HAP-1 (cell line): Measurements from ENCODE around the gene LSAMP.
"Not testable (repeated sequence)": the region's sequence is repeated elsewhere in the genome, so short reads cannot be mapped to it uniquely, and the experiment has no call there.

Experiments
- DNase-seq, 2 experiments: peaks; one replicate each; pipeline ENCODE4 v3.0.0-alpha.2; 2016 to 2020; ENCODE audit warnings: low spot score in 2 of 2
- H3K27me3 ChIP-seq: fragments of 250-450 bp; sonication (Bioruptor Pico); 2 replicates; pipeline ENCODE4 v1.5.1; 2020; ENCODE audit warnings: low read depth, mild to moderate bottlenecking, moderate library complexity
- H3K36me3 ChIP-seq: fragments of 250-450 bp; sonication (Bioruptor Pico); replicated peaks from 2 replicates; pipeline ENCODE4 v1.5.1; 2020; ENCODE audit warnings: mild to moderate bottlenecking
- H3K4me1 ChIP-seq: fragments of 250-450 bp; sonication (Bioruptor Pico); 2 replicates; pipeline ENCODE4 v1.5.1; 2020; ENCODE audit warnings: mild to moderate bottlenecking
- H3K4me3 ChIP-seq: fragments of 250-450 bp; sonication (Bioruptor Pico); 2 replicates; pipeline ENCODE4 v1.5.1; 2020; ENCODE audit warnings: mild to moderate bottlenecking, moderate library complexity
- H3K9me3 ChIP-seq: fragments of 250-450 bp; sonication (Bioruptor Pico); 2 replicates; pipeline ENCODE4 v1.5.1; 2020; ENCODE audit warnings: mild to moderate bottlenecking, moderate library complexity
- in situ Hi-C: fragments of 300-500 bp; cut with MboI; formaldehyde crosslinking; loops from 3 replicates; pipeline ENCODE4 v1.14.3; 2020; ENCODE audit warnings: low sequenced_read_pairs, inconsistent platforms, mixed read lengths

Gene LSAMP

DNA sequence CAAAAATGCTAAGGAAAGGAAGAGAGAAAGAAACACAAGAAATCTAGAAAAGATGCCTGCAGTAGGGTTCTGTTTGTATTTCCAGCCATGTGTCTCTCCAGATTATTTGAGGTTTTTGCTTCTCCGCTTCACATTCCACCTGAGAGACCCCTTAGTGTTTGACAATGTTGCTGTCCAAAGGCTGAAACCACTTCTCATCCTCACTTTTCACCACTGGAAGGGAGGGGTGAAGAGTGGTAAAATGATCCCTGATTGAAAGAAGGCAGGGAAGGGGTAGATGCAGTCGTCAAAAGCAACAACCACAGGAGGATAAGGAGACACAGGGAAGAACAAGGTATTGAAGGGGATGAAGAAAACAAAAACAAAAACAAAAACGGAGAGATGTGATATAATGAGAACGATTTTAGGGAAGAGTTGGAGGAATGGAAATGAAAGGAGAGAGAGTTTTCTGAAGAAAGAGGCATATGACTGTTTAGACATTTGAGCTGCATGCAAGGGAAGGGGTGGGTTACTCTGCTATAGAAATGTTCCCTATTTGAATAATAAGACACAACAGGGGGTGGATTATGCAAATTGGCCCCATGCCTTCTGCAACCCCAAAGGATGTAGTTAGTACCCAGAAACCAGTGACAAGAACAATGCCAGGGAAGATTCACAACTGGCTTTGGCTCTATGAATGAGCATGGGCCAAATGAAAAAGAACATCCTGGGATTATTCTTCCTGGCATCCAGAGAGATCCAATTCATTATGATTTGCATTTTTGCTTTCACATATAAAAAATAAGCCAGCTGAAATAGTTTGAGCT, 586.1 kb downstream of the LSAMP start:
- H3K4me1 ChIP-seq = peaks cover 18% of the 10 kb centered on the region
- no peaks in the 10 kb centered on the region for H3K9me3 ChIP-seq
- no peaks in the 10 kb centered on the region for H3K27me3 ChIP-seq
- no peaks in the 10 kb centered on the region for H3K36me3 ChIP-seq
- in situ Hi-C loops = no loop called here
- H3K4me3 ChIP-seq = no peak overlapping the region
- DNase-seq = peak; percentile 13 to 28

DNA sequence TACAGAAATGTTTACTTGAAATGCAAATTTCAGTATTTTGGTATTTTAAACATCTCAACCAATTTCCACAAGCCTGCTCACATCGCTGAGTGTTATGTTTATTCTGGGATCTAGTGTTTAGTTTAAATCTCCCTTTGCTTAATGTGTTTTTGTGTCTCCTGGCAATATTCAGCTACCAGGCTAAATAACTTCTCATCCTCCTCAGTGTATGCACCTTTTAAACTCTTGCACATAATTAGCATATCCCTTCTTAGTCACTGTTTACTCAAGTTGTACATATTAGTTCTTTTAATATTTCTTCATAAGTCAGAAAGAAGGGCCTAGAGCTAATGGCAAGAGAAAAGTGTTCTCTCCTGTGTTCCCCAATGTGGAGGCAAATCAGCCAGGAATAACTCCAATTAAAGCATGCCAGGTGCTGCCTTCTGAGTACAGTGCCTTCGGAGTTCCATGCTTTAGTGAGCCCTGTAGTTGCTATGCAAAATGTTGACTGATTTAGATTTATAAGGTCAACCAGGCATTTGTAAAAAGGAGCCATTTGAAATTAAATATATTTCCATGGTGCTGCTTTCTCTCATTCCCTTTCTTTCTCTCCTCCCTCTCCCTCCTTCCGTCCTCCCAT, 587.7 kb downstream of the LSAMP start:
- no peak overlapping the region for H3K4me3 ChIP-seq
- H3K9me3 ChIP-seq = no peaks in the 10 kb centered on the region
- in situ Hi-C loops = no loop called here
- no peaks in the 10 kb centered on the region for H3K36me3 ChIP-seq
- no peak for DNase-seq
- H3K4me1 ChIP-seq = peaks cover 8% of the 10 kb centered on the region
- H3K27me3 ChIP-seq = no peaks in the 10 kb centered on the region

DNA sequence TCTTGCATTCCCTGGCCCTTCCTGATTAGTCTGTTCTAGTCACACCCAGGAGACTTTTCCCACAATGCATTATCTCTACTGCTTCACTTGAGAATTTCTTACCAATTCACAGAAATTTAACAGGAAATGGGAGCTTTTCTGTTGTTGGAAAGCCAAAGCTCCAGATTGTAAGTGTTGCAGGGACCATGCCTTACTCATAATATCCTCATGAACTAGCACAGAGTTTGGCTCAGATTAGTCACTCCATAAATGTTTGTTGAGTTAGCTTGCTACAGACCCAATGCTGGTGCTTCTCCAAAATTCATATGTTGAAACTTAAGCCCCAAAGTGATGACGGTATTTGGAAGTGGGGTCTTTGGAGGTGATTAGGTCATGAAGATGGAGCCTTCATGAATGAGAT, 589.4 kb downstream of the LSAMP start:
- DNase-seq = no peak
- H3K4me3 ChIP-seq = no peak overlapping the region
- no peaks in the 10 kb centered on the region for H3K36me3 ChIP-seq
- H3K4me1 ChIP-seq = no peaks in the 10 kb centered on the region
- no peaks in the 10 kb centered on the region; the same call in 1 of the 2 replicates for H3K27me3 ChIP-seq
- H3K9me3 ChIP-seq = no peaks in the 10 kb centered on the region
- in situ Hi-C loops = no loop called here

DNA sequence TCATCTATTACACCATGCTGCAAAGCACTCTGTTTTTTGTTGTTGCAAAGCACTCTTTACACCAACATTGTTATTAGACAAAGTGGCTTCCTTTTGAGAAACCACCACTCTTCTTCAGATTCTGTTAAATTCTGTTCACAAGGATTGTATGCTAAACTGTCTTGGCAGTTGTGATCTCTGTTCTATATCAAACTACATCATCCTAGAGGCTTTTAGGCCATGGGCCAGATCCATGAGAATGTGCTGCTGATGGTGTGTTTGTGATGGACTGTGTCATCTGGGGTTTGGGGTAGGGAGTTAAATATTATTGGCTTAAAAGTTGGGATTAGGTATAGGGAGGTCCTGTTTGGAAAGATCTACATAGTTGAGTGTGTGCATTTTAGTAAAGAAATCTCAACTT, 592.2 kb downstream of the LSAMP start:
- H3K9me3 ChIP-seq = no peaks in the 10 kb centered on the region
- no peaks in the 10 kb centered on the region for H3K4me1 ChIP-seq
- H3K27me3 ChIP-seq = peaks cover 9% of the 10 kb centered on the region
- DNase-seq = no peak
- H3K4me3 ChIP-seq = no peak overlapping the region
- in situ Hi-C loops = no loop called here
- no peaks in the 10 kb centered on the region for H3K36me3 ChIP-seq

DNA sequence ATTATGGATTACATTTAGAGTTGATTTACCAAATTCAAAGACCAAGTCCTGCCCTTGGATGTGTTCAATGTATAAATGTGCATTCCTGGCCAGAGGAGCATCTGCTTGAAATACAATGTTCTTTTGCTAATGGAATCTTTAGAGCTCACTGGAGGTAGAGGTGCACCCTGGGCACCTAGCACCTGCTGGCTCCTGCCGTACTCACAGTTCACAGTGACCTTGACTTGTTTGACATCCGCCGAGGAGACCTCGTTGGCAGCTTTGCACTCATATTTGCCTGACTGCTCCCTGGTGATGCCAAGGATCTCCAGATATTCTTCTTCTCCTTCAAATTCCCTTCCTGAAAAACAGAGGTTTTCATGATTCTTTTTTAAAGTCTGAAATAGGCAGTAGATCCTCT, 593.0 kb downstream of the LSAMP start:
- Histone ChIP-seq H3K27me3 (peaks cover 9% of the 10 kb centered on the region), H3K9me3 (no peaks in the 10 kb centered on the region), H3K36me3 (no peaks in the 10 kb centered on the region), H3K4me3 (no peak overlapping the region), H3K4me1 (no peaks in the 10 kb centered on the region)
- DNase-seq = no peak
- in situ Hi-C loops = no loop called here

DNA sequence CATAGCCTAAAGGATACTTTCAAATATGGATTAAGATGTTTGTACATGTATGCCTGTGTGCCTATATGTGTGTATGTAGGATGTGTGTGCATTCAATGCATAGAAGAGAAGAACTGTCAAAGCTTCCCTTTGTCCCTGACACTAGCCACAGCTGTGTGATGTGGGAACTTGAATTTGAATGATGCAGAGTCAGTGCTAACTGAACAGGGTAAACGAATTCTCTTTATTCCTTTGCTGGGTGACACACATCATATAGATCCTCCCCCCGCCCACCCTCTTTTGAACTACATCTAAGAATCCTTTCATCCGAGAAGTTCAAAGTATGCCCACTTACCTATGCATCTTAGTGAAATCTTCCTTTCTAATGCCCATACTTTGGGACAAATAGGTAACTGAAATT, 593.7 kb downstream of the LSAMP start:
- Histone ChIP-seq H3K4me1 (no peaks in the 10 kb centered on the region), H3K9me3 (no peaks in the 10 kb centered on the region), H3K27me3 (peaks cover 9% of the 10 kb centered on the region), H3K4me3 (no peak overlapping the region), H3K36me3 (no peaks in the 10 kb centered on the region)
- DNase-seq = no peak
- in situ Hi-C loops = no loop called here

DNA sequence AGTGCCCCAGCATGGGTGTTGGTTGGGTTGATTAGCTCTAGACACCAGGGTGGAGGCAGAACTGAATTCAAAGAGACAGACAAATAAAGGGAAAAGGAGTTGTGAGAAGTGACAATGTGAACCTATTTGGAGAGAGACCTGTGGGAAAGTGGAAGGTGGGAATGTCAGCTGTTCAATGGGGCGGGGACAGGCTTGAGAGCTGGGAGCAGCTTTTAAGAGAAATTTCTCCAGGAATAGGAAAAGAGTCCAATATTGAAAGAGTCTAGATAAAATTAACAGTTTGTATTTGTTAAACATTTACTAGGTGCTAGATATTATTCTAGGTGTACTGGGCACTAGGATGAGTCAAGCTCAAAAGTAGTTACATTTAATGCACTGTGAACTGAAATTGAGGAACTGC, 596.6 kb downstream of the LSAMP start:
- Histone ChIP-seq H3K27me3 (peaks cover 9% of the 10 kb centered on the region), H3K4me1 (no peaks in the 10 kb centered on the region), H3K9me3 (no peaks in the 10 kb centered on the region), H3K36me3 (no peaks in the 10 kb centered on the region), H3K4me3 (no peak overlapping the region)
- no peak for DNase-seq
- in situ Hi-C loops = no loop called here

DNA sequence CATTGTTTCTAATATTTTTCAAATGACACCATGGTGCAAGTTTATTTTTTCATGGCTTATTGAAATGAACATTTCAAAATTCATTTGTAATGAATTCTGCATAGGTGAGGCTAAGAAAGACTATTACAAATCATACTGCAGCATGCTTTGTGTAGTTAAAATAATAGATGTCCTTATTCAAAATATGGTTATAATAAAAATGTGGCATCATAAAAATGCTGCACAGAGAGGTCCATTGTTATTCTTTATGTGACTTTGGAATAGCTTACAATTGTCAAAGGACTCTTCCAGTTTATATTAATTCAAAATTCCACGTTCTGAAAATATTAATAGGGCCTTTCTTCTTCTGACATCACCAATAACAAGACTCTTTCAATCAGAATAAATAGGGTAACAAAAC, 599.3 kb downstream of the LSAMP start:
- in situ Hi-C loops = no loop called here
- no peaks in the 10 kb centered on the region for H3K9me3 ChIP-seq

DNA sequence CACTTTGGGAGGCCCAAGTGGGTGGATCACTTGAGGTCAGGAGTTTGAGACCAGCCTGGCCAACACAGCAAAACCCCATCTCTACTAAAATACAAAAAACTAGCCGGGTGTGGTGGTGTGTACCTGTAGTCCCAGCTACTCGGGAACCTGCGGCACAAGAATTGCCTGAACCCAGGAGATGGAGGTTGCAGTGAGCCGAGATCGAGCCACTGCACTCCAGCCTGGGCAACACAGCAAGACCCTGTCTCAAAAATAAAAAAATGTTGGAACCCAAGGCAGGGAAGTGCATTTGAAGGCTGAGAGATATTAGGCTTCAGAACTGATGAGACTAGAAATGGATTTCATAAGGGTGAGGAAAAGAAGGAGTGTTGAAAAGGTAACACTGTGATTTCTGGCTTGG, 600.6 kb downstream of the LSAMP start:
- H3K36me3 ChIP-seq, H3K4me3 ChIP-seq, H3K27me3 ChIP-seq, in situ Hi-C loops, H3K4me1 ChIP-seq, DNase-seq, H3K9me3 ChIP-seq: not testable (repeated sequence)

More for the DNA sequence above, 599.3 kb downstream of the LSAMP start:
- peaks cover 9% of the 10 kb centered on the region for H3K27me3 ChIP-seq
- no peak overlapping the region for H3K4me3 ChIP-seq
- no peaks in the 10 kb centered on the region for H3K4me1 ChIP-seq
- no peaks in the 10 kb centered on the region for H3K36me3 ChIP-seq
- no peak for DNase-seq

DNA sequence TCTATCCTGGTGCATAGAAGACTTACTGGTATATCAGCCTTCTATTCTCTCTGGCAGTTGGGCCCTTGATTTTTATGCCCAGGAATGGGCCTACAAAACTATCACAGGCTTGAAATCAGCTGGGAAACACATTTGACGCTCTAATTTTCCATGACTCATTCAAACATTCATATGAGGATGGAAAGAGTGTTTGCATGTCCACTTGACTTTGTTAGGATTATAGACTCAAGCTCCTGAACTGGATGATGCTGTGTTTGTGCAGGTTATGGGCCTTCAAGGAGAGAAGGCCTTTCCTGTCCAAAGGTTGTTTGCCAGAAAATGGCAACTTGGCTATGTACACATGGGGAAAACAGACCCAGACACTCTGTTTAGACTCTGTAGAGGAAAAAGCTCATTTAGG, 602.1 kb downstream of the LSAMP start:
- Histone ChIP-seq H3K4me1 (no peaks in the 10 kb centered on the region), H3K36me3 (no peaks in the 10 kb centered on the region), H3K9me3 (no peaks in the 10 kb centered on the region), H3K4me3 (no peak overlapping the region), H3K27me3 (no peaks in the 10 kb centered on the region)
- in situ Hi-C loops = no loop called here
- DNase-seq = no peak

DNA sequence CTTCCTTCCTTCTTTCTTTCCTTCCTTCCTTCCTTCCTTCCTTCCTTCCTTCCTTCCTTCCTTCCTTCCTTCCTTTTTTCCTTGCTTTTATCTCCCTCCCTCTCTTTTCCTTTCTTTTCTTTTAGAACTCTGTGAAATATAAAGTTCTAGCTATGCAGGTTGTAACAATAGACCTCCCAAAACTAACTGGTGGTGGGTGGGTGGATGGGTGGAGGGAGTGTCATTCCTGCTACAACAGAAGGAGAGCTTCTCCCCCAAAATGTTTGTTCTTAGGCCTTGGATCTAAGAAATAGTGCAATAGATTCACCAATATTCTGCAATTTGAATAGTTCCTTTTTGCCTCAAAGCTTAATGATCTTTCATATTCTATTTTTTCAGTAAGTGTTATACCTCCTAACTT, 606.0 kb downstream of the LSAMP start:
- in situ Hi-C loops = no loop called here

DNA sequence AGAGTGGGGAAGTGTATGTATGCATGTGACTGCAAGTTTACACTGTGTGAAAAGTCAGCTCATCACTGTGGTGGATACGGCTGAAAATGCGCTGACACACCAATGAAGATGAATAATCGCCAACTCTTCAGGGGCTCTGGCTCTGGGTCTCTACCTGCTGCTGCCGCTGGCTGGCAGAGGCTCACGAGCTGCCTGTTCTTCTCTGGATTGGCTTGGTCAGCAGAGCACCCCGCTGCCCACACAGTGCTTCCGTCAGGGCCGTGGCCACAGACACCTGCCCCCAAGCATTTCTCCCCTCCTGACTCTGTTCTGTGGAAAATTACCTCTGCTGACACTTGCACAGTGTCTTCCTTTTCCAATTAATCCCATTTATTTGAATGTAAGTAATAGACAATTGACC, 606.5 kb downstream of the LSAMP start:
- no peaks in the 10 kb centered on the region; the same call in 1 of the 2 replicates for H3K27me3 ChIP-seq
- H3K4me1 ChIP-seq = no peaks in the 10 kb centered on the region
- H3K9me3 ChIP-seq = no peaks in the 10 kb centered on the region
- H3K4me3 ChIP-seq = no peak overlapping the region
- in situ Hi-C loops = no loop called here
- DNase-seq = no peak
- H3K36me3 ChIP-seq = no peaks in the 10 kb centered on the region

More for the DNA sequence above, 606.0 kb downstream of the LSAMP start:
- Histone ChIP-seq H3K4me1 (no peaks in the 10 kb centered on the region), H3K9me3 (no peaks in the 10 kb centered on the region), H3K4me3 (no peak overlapping the region), H3K27me3 (no peaks in the 10 kb centered on the region; the same call in 1 of the 2 replicates), H3K36me3 (no peaks in the 10 kb centered on the region)
- DNase-seq = no peak

DNA sequence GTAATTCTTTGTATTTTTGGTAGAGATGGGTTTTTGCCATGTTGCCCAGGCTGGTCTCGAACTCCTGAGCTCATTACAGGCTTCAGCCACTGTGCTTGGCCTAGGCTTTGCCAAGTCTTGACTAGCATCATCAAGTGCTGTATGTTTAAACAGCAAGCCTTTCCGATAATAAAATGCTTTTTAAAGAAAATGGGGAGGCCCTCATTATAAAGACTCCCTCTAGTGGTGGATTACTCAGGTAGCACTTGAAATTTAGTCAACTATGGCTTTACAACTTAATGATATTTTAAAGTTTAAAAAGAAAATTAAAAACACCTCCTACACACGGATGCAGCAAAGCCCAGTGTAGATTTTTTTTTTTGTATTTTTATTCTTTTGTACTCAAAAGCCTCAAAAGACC, 608.3 kb downstream of the LSAMP start:
- H3K27me3 ChIP-seq = no peaks in the 10 kb centered on the region; the same call in 1 of the 2 replicates
- peak in 1 of 2 experiments; percentile 41 for DNase-seq
- in situ Hi-C loops = no loop called here

DNA sequence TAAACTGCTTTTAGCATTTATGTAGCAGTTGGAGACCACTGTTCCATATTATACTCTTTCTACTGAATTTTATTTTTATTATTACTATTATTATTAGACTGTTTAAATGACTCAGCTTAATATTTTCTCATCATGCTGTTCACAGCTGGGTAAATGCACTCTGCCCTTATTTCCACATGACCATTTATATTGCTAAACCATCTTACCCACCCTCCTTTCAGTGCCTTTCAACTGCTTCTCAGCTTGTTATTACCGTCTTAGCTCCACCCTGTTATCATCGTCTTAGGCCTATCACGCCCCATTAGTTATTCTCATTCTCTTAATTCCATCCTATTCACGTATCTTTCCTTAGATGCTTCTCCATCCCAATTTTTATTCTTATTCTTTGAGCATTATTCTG, 609.3 kb downstream of the LSAMP start:
- no peak overlapping the region for H3K4me3 ChIP-seq
- no peak for DNase-seq
- no peaks in the 10 kb centered on the region for H3K9me3 ChIP-seq
- H3K4me1 ChIP-seq = no peaks in the 10 kb centered on the region
- H3K27me3 ChIP-seq = no peaks in the 10 kb centered on the region; the same call in 1 of the 2 replicates
- no peaks in the 10 kb centered on the region for H3K36me3 ChIP-seq
- in situ Hi-C loops = no loop called here

More for the DNA sequence above, 608.3 kb downstream of the LSAMP start:
- Histone ChIP-seq H3K36me3 (no peaks in the 10 kb centered on the region), H3K9me3 (no peaks in the 10 kb centered on the region), H3K4me3 (no peak overlapping the region), H3K4me1 (no peaks in the 10 kb centered on the region)
